LNCAP (cell line): ENCODE results near the gene PAEP.
"Not testable (repeated sequence)": the region's sequence is repeated elsewhere in the genome, so short reads cannot be mapped to it uniquely, and the experiment has no call there.

ENCODE experiments used
- TF ChIP-seq, protein P1 (sequence below): fragments of 450-650 bp; IDR thresholded peaks from 2 replicates; pipeline ENCODE4 v1.5.1; 2017; ENCODE audit warnings: mild to moderate bottlenecking

The PAEP gene

DNA sequence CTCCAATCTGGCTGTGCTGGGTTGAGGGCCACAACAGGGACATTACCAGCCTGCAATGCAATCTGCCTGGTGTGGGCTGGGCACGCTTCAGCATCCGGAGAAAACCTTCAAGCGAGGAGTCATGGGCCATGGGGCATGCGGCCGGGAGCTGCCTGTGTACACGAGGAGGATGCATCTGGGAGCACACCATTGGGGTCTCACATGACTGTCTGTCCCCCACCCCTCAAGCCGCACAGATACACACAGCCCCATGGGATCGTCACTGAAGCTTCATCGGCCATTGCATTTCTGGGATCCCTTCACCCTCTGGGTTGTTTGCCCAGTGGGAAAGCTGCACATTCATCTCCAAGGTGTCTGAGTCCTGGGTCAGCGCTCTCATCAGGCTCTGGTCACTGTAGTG lies 30.5 kb upstream of the PAEP start:
- TF ChIP-seq, protein P1, sequence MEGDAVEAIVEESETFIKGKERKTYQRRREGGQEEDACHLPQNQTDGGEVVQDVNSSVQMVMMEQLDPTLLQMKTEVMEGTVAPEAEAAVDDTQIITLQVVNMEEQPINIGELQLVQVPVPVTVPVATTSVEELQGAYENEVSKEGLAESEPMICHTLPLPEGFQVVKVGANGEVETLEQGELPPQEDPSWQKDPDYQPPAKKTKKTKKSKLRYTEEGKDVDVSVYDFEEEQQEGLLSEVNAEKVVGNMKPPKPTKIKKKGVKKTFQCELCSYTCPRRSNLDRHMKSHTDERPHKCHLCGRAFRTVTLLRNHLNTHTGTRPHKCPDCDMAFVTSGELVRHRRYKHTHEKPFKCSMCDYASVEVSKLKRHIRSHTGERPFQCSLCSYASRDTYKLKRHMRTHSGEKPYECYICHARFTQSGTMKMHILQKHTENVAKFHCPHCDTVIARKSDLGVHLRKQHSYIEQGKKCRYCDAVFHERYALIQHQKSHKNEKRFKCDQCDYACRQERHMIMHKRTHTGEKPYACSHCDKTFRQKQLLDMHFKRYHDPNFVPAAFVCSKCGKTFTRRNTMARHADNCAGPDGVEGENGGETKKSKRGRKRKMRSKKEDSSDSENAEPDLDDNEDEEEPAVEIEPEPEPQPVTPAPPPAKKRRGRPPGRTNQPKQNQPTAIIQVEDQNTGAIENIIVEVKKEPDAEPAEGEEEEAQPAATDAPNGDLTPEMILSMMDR, result no peak

DNA sequence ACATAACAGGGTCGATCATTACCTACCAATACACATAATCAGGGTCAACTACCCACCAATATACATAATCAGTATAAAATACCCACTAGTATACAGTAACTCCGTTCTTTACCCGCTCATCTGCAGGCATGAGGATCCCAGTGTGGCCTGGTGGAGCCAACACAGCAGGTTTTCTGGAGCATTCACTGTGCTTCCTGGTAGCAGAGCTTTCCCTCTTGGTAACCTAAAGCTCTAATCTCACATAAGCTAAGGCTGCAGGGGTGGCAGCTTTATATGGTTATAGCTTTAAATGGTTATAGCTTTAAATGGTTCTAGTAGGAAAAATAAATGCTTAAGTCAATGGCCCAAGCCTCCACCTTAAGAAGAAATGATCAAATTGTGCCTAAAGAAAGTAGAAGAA lies 28.4 kb upstream of the PAEP start:
- TF ChIP-seq, protein P1, result no peak

DNA sequence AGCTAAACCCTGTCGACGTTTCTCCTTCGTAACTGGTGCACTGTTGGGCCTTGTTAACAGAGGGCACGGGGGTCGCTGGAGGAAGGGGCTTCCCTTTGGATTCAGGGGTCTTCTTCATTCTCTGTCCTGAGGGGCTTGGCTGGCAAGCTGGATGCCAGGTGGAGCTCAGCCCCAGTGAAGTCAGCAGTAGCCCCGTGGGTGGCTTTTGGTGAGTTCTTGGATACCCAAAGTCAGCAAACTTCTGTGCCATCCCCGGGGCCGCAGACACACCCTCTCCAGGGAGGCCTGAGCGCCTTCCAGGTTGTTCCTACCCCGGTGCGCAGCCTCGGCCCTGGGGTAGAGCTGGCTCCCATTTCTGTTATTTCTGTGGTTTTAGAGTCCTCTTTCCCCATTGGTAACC lies 27.9 kb upstream of the PAEP start:
- TF ChIP-seq, protein P1, result no peak

DNA sequence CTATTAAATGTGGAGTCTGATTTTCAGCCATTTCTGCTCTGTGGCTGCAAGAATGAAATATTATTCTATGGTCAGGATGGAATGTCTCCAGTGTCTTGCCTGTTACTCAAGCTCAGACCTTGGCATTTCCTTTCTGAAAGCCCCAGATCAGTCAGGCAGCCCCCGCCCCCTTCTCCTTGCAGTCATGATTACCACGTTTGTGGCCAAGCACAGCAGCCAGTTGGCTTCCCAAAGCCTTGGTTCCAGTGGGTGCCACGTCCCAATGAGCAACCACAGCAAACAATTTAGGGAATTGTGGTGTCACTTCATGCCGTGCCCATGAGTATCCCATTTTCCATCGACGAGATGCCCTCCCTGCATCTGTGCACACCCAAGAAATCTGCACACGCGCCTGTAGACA lies 25.3 kb upstream of the PAEP start:
- TF ChIP-seq, protein P1, result no peak

DNA sequence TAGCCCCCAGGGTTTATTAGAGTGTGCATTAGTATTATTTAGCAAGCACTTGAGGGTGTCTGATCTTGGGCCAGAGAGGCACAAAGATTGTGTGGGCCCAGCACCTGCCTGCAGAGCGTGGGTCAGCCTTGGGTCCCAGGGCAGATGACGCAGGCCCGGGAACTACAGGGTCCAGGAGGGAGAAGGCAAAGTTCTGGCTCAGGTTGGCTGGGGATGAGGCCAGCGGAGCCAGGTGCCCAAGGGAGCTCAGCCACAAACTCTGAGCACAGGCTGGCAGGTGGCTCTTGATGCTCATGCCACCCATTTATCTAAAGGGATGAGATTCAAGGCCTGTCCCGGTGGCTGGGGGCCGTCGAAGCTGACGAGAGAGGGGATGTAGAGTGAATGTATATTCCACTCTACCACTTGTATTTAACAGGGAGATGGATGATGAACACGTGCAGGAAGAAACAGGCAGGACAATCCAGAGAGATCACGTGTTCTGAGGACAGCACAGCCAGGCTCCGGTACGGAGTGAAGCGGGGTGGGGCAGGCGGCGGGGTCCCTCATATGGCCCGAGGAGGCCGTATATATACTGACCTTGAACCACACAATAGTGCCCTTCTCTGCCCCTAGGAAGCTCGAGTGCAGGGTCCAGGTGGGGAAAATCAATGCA lies 16.4 kb upstream of the PAEP start:
- TF ChIP-seq, protein P1, result no peak

DNA sequence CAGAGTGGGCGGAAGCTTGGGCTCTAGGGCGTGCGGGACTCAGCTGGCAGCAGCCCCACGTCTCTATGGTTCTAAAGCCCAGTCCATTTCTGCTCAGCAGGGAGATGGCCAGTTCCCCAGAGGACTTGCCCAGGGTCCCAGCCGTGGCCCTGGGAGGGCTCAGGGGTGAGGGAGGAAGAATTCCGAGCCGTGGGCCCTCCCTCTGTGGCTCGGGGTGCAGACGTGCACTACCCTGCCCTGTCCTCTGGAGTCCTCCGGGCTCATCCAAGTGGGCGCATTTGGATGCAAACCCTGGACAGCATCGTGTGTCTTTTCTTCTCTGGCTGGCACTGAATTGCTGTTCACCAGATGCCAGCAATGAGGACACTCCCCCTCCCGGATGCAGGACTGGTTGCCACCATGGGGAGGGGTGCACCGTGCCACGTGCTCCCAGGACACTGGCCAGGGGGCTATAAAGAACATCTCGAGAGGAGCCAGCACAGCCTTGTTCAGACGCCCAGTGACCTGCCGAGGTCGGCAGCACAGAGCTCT lies 15.8 kb upstream of the PAEP start, which contains the start of gene OBP2A:
OBP2A (plus strand) TSS at position 481 of the 531 bp plus-strand sequence. CDS start 55 bp downstream, outside the sequence.
- TF ChIP-seq, protein P1, result not testable (repeated sequence)

DNA sequence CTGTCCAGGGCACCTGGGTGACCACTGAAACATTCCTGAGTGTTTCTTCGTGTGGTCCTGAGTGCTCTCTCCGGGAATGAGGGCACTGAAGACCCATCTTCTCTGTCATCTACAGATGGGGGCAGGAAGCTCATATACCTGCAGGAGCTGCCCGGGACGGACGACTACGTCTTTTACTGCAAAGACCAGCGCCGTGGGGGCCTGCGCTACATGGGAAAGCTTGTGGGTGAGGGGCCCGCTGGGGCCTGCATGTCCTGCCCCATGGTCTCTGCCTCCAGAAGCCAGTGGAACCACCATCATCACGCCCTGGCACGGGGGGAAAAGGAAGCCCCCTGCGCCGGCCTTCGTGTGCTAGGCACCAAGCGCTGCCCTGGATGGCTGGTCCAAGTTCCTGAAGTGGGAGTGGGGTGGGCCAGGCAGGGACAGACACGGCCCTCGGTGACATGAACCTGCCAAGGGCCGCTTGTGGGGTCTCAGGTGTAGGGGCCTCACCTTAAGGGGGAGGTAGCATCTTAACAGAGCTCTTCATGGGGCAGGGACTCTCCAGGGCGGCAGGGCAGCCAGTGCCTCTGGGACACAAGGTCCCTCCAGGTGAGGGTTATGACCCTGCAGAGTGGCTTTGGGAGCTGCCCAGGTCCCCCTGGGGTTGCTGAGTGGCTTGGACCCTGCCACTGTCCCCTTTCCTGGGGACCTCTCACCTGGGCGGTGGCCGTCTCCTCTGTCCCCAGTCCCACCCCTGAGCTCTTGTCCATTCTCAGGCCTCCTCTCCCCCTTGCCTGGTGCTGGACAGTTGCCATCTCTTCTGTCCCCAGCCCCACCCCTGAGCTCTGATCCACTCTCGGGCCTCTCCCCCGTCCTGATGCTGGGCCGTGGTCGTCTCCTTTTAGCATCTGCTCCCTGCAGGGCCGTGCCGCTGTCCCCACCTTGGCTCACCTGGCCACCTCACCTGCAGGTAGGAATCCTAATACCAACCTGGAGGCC lies 13.5 kb upstream of the PAEP start:
- TF ChIP-seq, protein P1, result no peak
